Panc1 (cell line): ENCODE results near the gene TIMM22. TPM values are rescaled to one million over a fixed set of nuclear protein-coding genes. Genes with fewer than 3 reads are reported as not detected.

Experiments
- ATAC-seq: fragments of 200-7000 bp; cut with Tn5 transposase; 2 replicates; pipeline ENCODE4 v1.9.1; 2020; ENCODE audit warnings: mild to moderate bottlenecking, moderate library complexity
- BruUV-seq: library from RNA; stranded (reverse); fragments of 400-500 nt; replicated peaks from 2 replicates; lab custom pipeline; 2021; lab: Mats Ljungman, UMichigan
- CTCF ChIA-PET: fragments of 300-600 bp; sonication (Branson Sonifier 250); formaldehyde crosslinking; loops from one replicate; lab custom pipeline; 2022; ENCODE audit warnings: antibody characterized with exemption; lab: Charles Lee
- POLR2A ChIA-PET: fragments of 300-600 bp; sonication (Branson Sonifier 250); formaldehyde crosslinking; loops from one replicate; lab custom pipeline; 2022; ENCODE audit warnings: antibody characterized with exemption; lab: Charles Lee
- DNase-seq: peaks from one replicate; pipeline ENCODE4 v3.0.0-alpha.2; 2010; ENCODE audit warnings: low read depth, low spot score
- H3K27ac ChIP-seq: 2 replicates; pipeline ENCODE4 v1.5.1; 2011; ENCODE audit warnings: mild to moderate bottlenecking, low read length, inconsistent platforms
- H3K27me3 ChIP-seq: fragments of 200-500 bp; sonication (Bioruptor generic); 2 replicates; pipeline ENCODE4 v1.6.0; 2014; ENCODE audit warnings: low read length, inconsistent platforms; ENCODE audit not compliant: control insufficient read depth, insufficient read depth
- H3K36me3 ChIP-seq: fragments of 200-500 bp; sonication (Bioruptor generic); 2 replicates; pipeline ENCODE4 v1.5.1; 2014; ENCODE audit warnings: inconsistent platforms, mild to moderate bottlenecking, low read length, moderate library complexity; ENCODE audit not compliant: control insufficient read depth, insufficient read depth
- H3K4me1 ChIP-seq: 2 replicates; pipeline ENCODE4 v1.5.1; 2011; ENCODE audit warnings: inconsistent platforms, mild to moderate bottlenecking, low read length, moderate library complexity; ENCODE audit not compliant: control insufficient read depth, insufficient read depth
- H3K4me3 ChIP-seq, 2 experiments: 2 replicates each; pipeline ENCODE4 v1.5.1; 2011 to 2012; ENCODE audit warnings: low read depth in 2 of 2, low read length in 2 of 2, mild to moderate bottlenecking in 2 of 2, inconsistent platforms in 1 of 2, moderate library complexity in 1 of 2
- H3K9me3 ChIP-seq: fragments of 200-500 bp; sonication (Bioruptor generic); 2 replicates; pipeline ENCODE4 v1.5.1; 2014; ENCODE audit warnings: low read depth, mild to moderate bottlenecking, inconsistent platforms, low read length, moderate library complexity; ENCODE audit not compliant: control insufficient read depth, insufficient read depth
- POLR2AphosphoS5 ChIP-seq: IDR thresholded peaks from 2 replicates; pipeline ENCODE4 v1.6.1; 2012; ENCODE audit warnings: mild to moderate bottlenecking, low read depth, low read length, moderate library complexity
- SIN3A ChIP-seq: IDR thresholded peaks from 2 replicates; pipeline ENCODE4 v1.6.1; 2012; ENCODE audit warnings: low read depth, mild to moderate bottlenecking, low read length, moderate library complexity, borderline replicate concordance; ENCODE audit not compliant: insufficient read depth
- TCF7L2 ChIP-seq: IDR thresholded peaks from 2 replicates; pipeline ENCODE4 v1.6.1; 2011; ENCODE audit warnings: mild to moderate bottlenecking, low read depth, low read length, inconsistent platforms
- in situ Hi-C: cut with HindIII; loops from 2 replicates; pipeline ENCODE4 v1.10.0; 2016; ENCODE audit warnings: low sequenced_read_pairs, low pct_unique_long_range_greater_than_20kb
- intact Hi-C: fragments of 100-400 bp; cut with micrococcal nuclease; formaldehyde crosslinking; loops from one replicate; pipeline ENCODE4 v1.10.0; 2022; ENCODE audit not compliant: unreplicated experiment
- total RNA-seq: library from RNA; stranded (reverse); gene quantifications from one replicate; pipeline ENCODE4 v1.2.1, GENCODE V29; 2021; ENCODE audit not compliant: unreplicated experiment
- TF ChIP-seq, protein P1 (sequence below), 2 experiments: IDR thresholded peaks; 2 replicates each; pipeline ENCODE4 v1.6.1; 2011 to 2012; ENCODE audit warnings: low read depth in 2 of 2, control low read depth in 1 of 2, low read length in 1 of 2, mild to moderate bottlenecking in 1 of 2, moderate library complexity in 1 of 2; ENCODE audit not compliant: insufficient read depth in 1 of 2
- TF ChIP-seq, protein P2 (sequence below): fragments of 450-650 bp; IDR thresholded peaks from 2 replicates; pipeline ENCODE4 v1.5.1; 2017; ENCODE audit warnings: mild to moderate bottlenecking

The TIMM22 gene
- total RNA-seq, 1 experiment from 2014 or later = 10.2 TPM

DNA sequence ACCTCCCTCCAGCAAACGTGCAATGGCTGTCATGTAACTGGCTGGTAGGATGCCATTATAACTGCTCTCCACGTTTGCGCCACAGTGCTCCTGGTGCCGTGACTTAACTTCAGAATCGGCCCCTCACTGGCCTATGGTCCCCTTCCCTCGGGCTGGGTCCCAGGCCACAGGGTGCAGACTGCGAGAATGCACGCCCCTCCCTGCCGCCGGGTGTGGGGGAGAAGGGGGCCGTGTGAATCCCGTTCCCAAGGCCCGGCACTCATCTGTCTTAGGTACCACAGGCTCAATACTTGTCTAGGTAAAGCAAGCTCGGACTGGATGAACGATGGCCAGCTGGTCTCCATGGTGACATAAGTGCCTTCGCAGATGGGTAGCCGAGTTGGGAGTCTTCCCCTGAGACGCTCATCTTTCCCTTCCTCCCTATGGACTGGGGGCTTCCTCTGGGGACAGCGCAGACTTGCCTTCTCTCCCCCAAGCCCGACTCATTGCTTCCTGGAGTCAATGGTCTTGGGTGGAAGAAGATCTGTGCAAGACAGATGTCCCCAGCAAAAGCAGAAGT is 37.8 kb downstream of the TIMM22 start:
- DNase-seq = no peak
- ChIA-PET CTCF (no interaction called here), POLR2A (no interaction called here)
- TF ChIP-seq POLR2AphosphoS5 (no peak), SIN3A (no peak), TCF7L2 (no peak)
- TF ChIP-seq, protein P1, sequence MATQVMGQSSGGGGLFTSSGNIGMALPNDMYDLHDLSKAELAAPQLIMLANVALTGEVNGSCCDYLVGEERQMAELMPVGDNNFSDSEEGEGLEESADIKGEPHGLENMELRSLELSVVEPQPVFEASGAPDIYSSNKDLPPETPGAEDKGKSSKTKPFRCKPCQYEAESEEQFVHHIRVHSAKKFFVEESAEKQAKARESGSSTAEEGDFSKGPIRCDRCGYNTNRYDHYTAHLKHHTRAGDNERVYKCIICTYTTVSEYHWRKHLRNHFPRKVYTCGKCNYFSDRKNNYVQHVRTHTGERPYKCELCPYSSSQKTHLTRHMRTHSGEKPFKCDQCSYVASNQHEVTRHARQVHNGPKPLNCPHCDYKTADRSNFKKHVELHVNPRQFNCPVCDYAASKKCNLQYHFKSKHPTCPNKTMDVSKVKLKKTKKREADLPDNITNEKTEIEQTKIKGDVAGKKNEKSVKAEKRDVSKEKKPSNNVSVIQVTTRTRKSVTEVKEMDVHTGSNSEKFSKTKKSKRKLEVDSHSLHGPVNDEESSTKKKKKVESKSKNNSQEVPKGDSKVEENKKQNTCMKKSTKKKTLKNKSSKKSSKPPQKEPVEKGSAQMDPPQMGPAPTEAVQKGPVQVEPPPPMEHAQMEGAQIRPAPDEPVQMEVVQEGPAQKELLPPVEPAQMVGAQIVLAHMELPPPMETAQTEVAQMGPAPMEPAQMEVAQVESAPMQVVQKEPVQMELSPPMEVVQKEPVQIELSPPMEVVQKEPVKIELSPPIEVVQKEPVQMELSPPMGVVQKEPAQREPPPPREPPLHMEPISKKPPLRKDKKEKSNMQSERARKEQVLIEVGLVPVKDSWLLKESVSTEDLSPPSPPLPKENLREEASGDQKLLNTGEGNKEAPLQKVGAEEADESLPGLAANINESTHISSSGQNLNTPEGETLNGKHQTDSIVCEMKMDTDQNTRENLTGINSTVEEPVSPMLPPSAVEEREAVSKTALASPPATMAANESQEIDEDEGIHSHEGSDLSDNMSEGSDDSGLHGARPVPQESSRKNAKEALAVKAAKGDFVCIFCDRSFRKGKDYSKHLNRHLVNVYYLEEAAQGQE (IDR thresholded peaks at IDR 0.05; ENCODE audit: insufficient read depth in 1 of 2, low read depth in 2 of 2, low read length in 1 of 2) = no peak
- TF ChIP-seq, protein P2, sequence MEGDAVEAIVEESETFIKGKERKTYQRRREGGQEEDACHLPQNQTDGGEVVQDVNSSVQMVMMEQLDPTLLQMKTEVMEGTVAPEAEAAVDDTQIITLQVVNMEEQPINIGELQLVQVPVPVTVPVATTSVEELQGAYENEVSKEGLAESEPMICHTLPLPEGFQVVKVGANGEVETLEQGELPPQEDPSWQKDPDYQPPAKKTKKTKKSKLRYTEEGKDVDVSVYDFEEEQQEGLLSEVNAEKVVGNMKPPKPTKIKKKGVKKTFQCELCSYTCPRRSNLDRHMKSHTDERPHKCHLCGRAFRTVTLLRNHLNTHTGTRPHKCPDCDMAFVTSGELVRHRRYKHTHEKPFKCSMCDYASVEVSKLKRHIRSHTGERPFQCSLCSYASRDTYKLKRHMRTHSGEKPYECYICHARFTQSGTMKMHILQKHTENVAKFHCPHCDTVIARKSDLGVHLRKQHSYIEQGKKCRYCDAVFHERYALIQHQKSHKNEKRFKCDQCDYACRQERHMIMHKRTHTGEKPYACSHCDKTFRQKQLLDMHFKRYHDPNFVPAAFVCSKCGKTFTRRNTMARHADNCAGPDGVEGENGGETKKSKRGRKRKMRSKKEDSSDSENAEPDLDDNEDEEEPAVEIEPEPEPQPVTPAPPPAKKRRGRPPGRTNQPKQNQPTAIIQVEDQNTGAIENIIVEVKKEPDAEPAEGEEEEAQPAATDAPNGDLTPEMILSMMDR = no peak
- peaks cover 6% of the 10 kb centered on the region for H3K4me1 ChIP-seq
- ATAC-seq = no peak
- intact Hi-C loops (no loop called here), in situ Hi-C loops (no loop called here)
- H3K27me3 ChIP-seq = no peaks in the 10 kb centered on the region
- no peaks in the 10 kb centered on the region for H3K36me3 ChIP-seq
- no peaks in the 10 kb centered on the region for H3K9me3 ChIP-seq
- BruUV-seq = no TSS peak
- H3K4me3 ChIP-seq = no peak overlapping the region
- H3K27ac ChIP-seq = no peak overlapping the region

DNA sequence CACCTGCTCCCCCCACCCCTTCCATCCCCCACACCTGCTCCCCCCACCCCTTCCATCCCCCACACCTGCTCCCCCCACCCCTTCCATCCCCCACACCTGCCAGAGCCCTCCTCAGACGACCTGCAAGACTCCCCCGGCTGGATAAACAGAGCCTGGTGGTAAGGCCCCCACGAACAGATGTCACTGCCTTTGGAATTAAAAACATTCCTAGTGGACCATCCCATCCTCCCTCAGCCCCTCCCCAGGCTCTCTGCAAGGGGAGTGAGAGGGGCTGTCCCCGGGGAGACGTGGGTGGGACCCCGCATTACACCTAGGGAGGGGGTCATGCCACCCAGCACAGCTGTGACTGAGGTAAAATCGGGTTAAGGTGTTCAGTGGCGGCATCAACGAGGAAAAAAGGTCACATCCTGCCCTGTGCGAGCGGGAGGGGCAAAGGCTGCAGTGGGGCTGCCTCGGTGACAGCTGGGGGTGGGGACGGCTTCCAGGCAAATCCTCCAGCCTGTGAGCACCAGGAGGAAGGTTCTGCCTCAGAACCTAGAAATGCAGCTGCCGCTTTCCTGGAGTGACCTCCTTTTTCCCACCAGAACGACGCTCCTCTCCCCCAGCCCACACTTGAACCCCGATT is 38.7 kb downstream of the TIMM22 start:
- ATAC-seq = peak; percentile 54
- TF ChIP-seq, protein P1 (IDR thresholded peaks at IDR 0.05; ENCODE audit: insufficient read depth in 1 of 2, low read depth in 2 of 2, low read length in 1 of 2) = no peak
- TF ChIP-seq SIN3A (no peak), POLR2AphosphoS5 (no peak), TCF7L2 (no peak)
- TF ChIP-seq, protein P2 = no peak
- POLR2A ChIA-PET = no interaction called here

More for the DNA sequence above, 38.7 kb downstream of the TIMM22 start:
- DNase-seq = no peak
- CTCF ChIA-PET = no interaction called here
- H3K9me3 ChIP-seq = no peaks in the 10 kb centered on the region
- H3K4me1 ChIP-seq = peaks cover 6% of the 10 kb centered on the region
- no peaks in the 10 kb centered on the region for H3K36me3 ChIP-seq
- in situ Hi-C loops (no loop called here), intact Hi-C loops (no loop called here)
- no peak overlapping the region for H3K27ac ChIP-seq
- H3K4me3 ChIP-seq = no peak overlapping the region
- no TSS peak for BruUV-seq
- no peaks in the 10 kb centered on the region for H3K27me3 ChIP-seq
